HG02885 (cell line): ENCODE results near the gene NAALAD2.
"Not testable (repeated sequence)": the region's sequence is repeated elsewhere in the genome, so short reads cannot be mapped to it uniquely, and the experiment has no call there.

Experiments used
- ATAC-seq: cut with Tn5 transposase; IDR thresholded peaks from one replicate; pipeline ENCODE4 v1.9.1; 2021; ENCODE audit warnings: mild to moderate bottlenecking; ENCODE audit not compliant: unreplicated experiment, poor library complexity

NAALAD2 gene

DNA sequence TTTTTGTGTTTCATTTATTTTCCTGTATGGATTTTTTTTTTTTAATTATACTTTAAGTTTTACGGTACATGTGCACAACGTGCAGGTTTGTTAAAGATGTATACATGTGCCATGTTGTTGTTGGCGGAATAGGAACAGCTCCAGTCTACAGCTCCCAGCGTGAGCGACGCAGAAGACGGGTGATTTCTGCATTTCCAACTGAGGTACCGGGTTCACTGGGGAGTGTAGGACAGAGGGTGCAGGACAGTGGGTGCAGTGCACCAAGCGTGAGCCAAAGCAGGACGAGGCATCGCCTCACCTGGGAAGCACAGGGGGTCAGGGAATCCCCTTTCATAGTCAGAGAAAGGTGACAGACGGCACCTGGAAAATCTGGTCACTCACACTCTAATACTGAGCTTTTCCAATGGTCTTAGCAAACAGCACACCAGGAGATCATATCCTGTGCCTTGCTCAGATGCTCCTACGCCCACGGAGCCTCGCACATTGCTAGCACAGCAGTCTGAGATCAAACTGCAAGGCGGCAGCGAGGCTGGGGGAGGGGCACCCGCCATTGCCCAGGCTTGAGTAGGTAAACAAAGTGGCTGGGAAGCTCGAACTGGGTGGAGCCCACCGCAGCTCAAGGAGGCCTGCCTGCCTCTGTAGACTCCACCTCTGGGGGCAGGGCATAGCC, 105.6 kb downstream of the NAALAD2 start:
- ATAC-seq = not testable (repeated sequence)

DNA sequence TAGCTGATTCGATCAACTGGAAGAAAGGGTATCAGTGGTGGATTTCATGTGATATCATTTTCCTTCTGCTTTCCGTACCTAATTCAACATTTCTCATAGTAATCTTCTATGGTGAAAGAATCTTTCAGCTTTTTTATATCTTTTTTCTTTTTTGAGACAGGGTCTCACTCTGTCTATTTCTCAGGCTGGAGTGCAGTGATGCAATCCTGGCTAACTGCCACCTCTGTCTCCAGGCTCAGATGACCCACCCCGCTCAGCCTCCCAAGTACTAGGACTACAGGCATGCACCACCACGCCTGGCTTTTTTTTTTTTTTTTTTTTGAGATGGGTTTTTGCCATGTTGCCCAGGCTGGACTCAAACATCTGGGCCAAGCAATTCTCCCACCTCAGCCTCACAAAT, 107.0 kb downstream of the NAALAD2 start:
- ATAC-seq = no peak
